IPS DF 6.9 (cell line): ENCODE data around the gene TRDN.
"Not testable (repeated sequence)": the region's sequence is repeated elsewhere in the genome, so short reads cannot be mapped to it uniquely, and the experiment has no call there.

Experiments used
- DNase-seq: peaks from one replicate; pipeline ENCODE4 v3.0.0-alpha.2; 2013; ENCODE audit warnings: low read depth, low spot score
- H3K27ac ChIP-seq: one replicate; pipeline ENCODE4 v1.5.1; 2013; ENCODE audit warnings: low read length, control low read depth
- H3K27me3 ChIP-seq: 2 replicates; pipeline ENCODE4 v1.6.1; 2013; ENCODE audit warnings: mild to moderate bottlenecking, low read length; ENCODE audit not compliant: control insufficient read depth, insufficient read depth
- H3K36me3 ChIP-seq: 2 replicates; pipeline ENCODE4 v1.6.1; 2013; ENCODE audit warnings: low read length; ENCODE audit not compliant: control insufficient read depth, insufficient read depth
- H3K4me1 ChIP-seq: 2 replicates; pipeline ENCODE4 v1.6.1; 2013; ENCODE audit warnings: low read length; ENCODE audit not compliant: control insufficient read depth, insufficient read depth
- H3K4me3 ChIP-seq: 2 replicates; pipeline ENCODE4 v1.5.1; 2013; ENCODE audit warnings: mild to moderate bottlenecking, low read length
- H3K9me3 ChIP-seq: 2 replicates; pipeline ENCODE4 v1.6.1; 2013; ENCODE audit warnings: low read length, inconsistent platforms; ENCODE audit not compliant: control insufficient read depth, insufficient read depth
- WGBS: extraction: QIAGEN DNeasy Blood & Tissue Kit; methylation state at CpG from one replicate; pipeline ENCODE4 v1.1.7; 2013; ENCODE audit warnings: mixed read lengths, missing lambda C conversion rate; ENCODE audit not compliant: insufficient read length, insufficient coverage; 5-methylcytosine and 5-hydroxymethylcytosine counted together

TRDN gene

GRCh38 chr6:123263981-123264380, 372.8 kb downstream of the TRDN start:
- no peak for DNase-seq
- H3K4me3 ChIP-seq = no peak overlapping the region
- no peaks in the 10 kb centered on the region for H3K9me3 ChIP-seq
- H3K4me1 ChIP-seq = no peaks in the 10 kb centered on the region
- no CpG with 5 or more reads among the region's 5 CpGs for WGBS
- H3K27me3 ChIP-seq = no peaks in the 10 kb centered on the region
- no peak overlapping the region for H3K27ac ChIP-seq
- no peaks in the 10 kb centered on the region for H3K36me3 ChIP-seq

- Histone ChIP-seq H3K9me3 (no peaks in the 10 kb centered on the region), H3K27me3 (no peaks in the 10 kb centered on the region), H3K4me1 (no peaks in the 10 kb centered on the region), H3K27ac (no peak overlapping the region), H3K36me3 (no peaks in the 10 kb centered on the region), H3K4me3 (no peak overlapping the region)
- DNase-seq = no peak
- no CpG with 5 or more reads among the region's 1 CpG for WGBS
These were observed 396.1 kb downstream of the TRDN start for GRCh38 chr6:123240626-123241025.

GRCh38 chr6:123233336-123233735, 403.4 kb downstream of the TRDN start:
- no peaks in the 10 kb centered on the region for H3K27me3 ChIP-seq
- H3K4me1 ChIP-seq = no peaks in the 10 kb centered on the region
- no peak overlapping the region for H3K27ac ChIP-seq
- H3K9me3 ChIP-seq = no peaks in the 10 kb centered on the region
- no peak overlapping the region for H3K4me3 ChIP-seq
- no peak for DNase-seq
- H3K36me3 ChIP-seq = no peaks in the 10 kb centered on the region
- no CpG with 5 or more reads among the region's 4 CpGs for WGBS

- no CpG with 5 or more reads among the region's 2 CpGs for WGBS
- not testable (repeated sequence) for H3K27me3 ChIP-seq, H3K9me3 ChIP-seq, H3K4me1 ChIP-seq, H3K4me3 ChIP-seq, DNase-seq, H3K36me3 ChIP-seq, H3K27ac ChIP-seq
These were observed 409.0 kb downstream of the TRDN start for GRCh38 chr6:123227789-123228188.

GRCh38 chr6:123226398-123226797, 410.4 kb downstream of the TRDN start:
- H3K4me3 ChIP-seq = no peak overlapping the region
- no peak for DNase-seq
- WGBS = no CpG with 5 or more reads among the region's 3 CpGs
- H3K27ac ChIP-seq = no peak overlapping the region
- H3K9me3 ChIP-seq = no peaks in the 10 kb centered on the region
- no peaks in the 10 kb centered on the region for H3K36me3 ChIP-seq
- H3K4me1 ChIP-seq = no peaks in the 10 kb centered on the region
- H3K27me3 ChIP-seq = no peaks in the 10 kb centered on the region

GRCh38 chr6:123224077-123224476, 412.7 kb downstream of the TRDN start:
- Histone ChIP-seq H3K9me3 (no peaks in the 10 kb centered on the region), H3K27me3 (no peaks in the 10 kb centered on the region), H3K36me3 (no peaks in the 10 kb centered on the region), H3K4me1 (no peaks in the 10 kb centered on the region), H3K4me3 (no peak overlapping the region), H3K27ac (no peak overlapping the region)
- no peak for DNase-seq

- Histone ChIP-seq H3K9me3 (no peaks in the 10 kb centered on the region), H3K4me1 (no peaks in the 10 kb centered on the region), H3K36me3 (no peaks in the 10 kb centered on the region), H3K27me3 (no peaks in the 10 kb centered on the region), H3K4me3 (no peak overlapping the region), H3K27ac (no peak overlapping the region)
- no peak for DNase-seq
- no CpG with 5 or more reads among the region's 2 CpGs for WGBS
These were observed 413.3 kb downstream of the TRDN start for GRCh38 chr6:123223461-123223860.

GRCh38 chr6:123215211-123215610, 421.5 kb downstream of the TRDN start:
- H3K27ac ChIP-seq = no peak overlapping the region
- H3K9me3 ChIP-seq = no peaks in the 10 kb centered on the region
- no peak for DNase-seq
- no peak overlapping the region for H3K4me3 ChIP-seq
- no peaks in the 10 kb centered on the region for H3K4me1 ChIP-seq
- no peaks in the 10 kb centered on the region for H3K27me3 ChIP-seq
- WGBS = no CpG with 5 or more reads among the region's 4 CpGs
- H3K36me3 ChIP-seq = no peaks in the 10 kb centered on the region

GRCh38 chr6:123214433-123214832, 422.3 kb downstream of the TRDN start:
- no peaks in the 10 kb centered on the region for H3K36me3 ChIP-seq
- no peaks in the 10 kb centered on the region for H3K9me3 ChIP-seq
- no peaks in the 10 kb centered on the region for H3K4me1 ChIP-seq
- no CpG with 5 or more reads among the region's 2 CpGs for WGBS
- no peaks in the 10 kb centered on the region for H3K27me3 ChIP-seq
- no peak overlapping the region for H3K27ac ChIP-seq
- H3K4me3 ChIP-seq = no peak overlapping the region
- DNase-seq = no peak

- DNase-seq = no peak
- Histone ChIP-seq H3K4me3 (no peak overlapping the region), H3K9me3 (no peaks in the 10 kb centered on the region), H3K4me1 (no peaks in the 10 kb centered on the region), H3K36me3 (no peaks in the 10 kb centered on the region), H3K27me3 (no peaks in the 10 kb centered on the region), H3K27ac (no peak overlapping the region)
- no CpG with 5 or more reads among the region's 3 CpGs for WGBS
These were observed 422.8 kb downstream of the TRDN start for GRCh38 chr6:123213921-123214320.

GRCh38 chr6:123211777-123212545, 424.8 kb downstream of the TRDN start:
- WGBS = no CpG with 5 or more reads among the region's 4 CpGs
- H3K27me3 ChIP-seq = no peaks in the 10 kb centered on the region
- H3K36me3 ChIP-seq = no peaks in the 10 kb centered on the region
- H3K4me3 ChIP-seq = no peak overlapping the region
- DNase-seq = no peak
- no peaks in the 10 kb centered on the region for H3K4me1 ChIP-seq
- no peaks in the 10 kb centered on the region for H3K9me3 ChIP-seq
- H3K27ac ChIP-seq = no peak overlapping the region
